Right cardiac atrium (tissue), 5 donors: ENCODE measurements around the gene LITAFD. TPM values are rescaled to one million over a fixed set of nuclear protein-coding genes. Genes with fewer than 3 reads are reported as not detected.
"Not testable (repeated sequence)": the region's sequence is repeated elsewhere in the genome, so short reads cannot be mapped to it uniquely, and the experiment has no call there.

Source experiments
- ATAC-seq, 2 donors: fragments of 200-7000 bp; cut with Tn5 transposase; one replicate each; pipeline versions ENCODE4 v1.8.0 to v1.9.1; 2020; ENCODE audit warnings: moderate library complexity in 2 of 2, mild to moderate bottlenecking in 1 of 2
- DNase-seq, 3 donors: peaks; one replicate each; pipeline ENCODE4 v3.0.0-alpha.2; 2020
- H3K27ac ChIP-seq: one replicate; pipeline ENCODE4 v1.5.1; 2013; ENCODE audit warnings: mild to moderate bottlenecking, low read length, control low read depth, moderate library complexity
- H3K27me3 ChIP-seq: one replicate; pipeline ENCODE4 v1.6.1; 2013; ENCODE audit not compliant: control insufficient read depth, insufficient read depth
- H3K4me1 ChIP-seq: one replicate; pipeline ENCODE4 v1.6.1; 2013; ENCODE audit warnings: low read length; ENCODE audit not compliant: control insufficient read depth, insufficient read depth
- H3K4me3 ChIP-seq: one replicate; pipeline ENCODE4 v1.5.1; 2013; ENCODE audit warnings: low read length, control low read depth
- H3K9me3 ChIP-seq: one replicate; pipeline ENCODE4 v1.6.1; 2013; ENCODE audit warnings: low read length; ENCODE audit not compliant: control insufficient read depth
- WGBS: extraction: QIAGEN DNeasy Blood & Tissue Kit; methylation state at CpG from one replicate; pipeline ENCODE4 v1.1.7; 2013; 5-methylcytosine and 5-hydroxymethylcytosine counted together
- intact Hi-C, 4 donors: fragments of 100-400 bp; cut with DNase I; formaldehyde crosslinking; loops; one replicate each; pipeline versions ENCODE4 v1.11.0 to v1.14.0; 2022 to 2023
- polyA plus RNA-seq: library from polyadenylated mRNA; stranded (reverse); fragments of 200-250 nt; gene quantifications from one replicate; pipeline ENCODE4 v1.2.3, GENCODE V29; 2013
- total RNA-seq, 4 donors: library from RNA; stranded (reverse); fragmentation: NEBNext Ultra II Directional; extraction: Animal tissue kit (Norgen Biotek cat#: 25700); gene quantifications; one replicate each; pipeline ENCODE4 v1.2.1, GENCODE V29; 2021
- donor health status: healthy with polysubstance abuse.
- donor health status: DM: no; HTN: yes; CAD: no.
- donor health status: DM: no; HTN: no; CAD: no.
- donor health status: DM: no; HTN: yes; CAD: no; lungs with severe emphysema.
- donor health status: DM: yes; HTN: yes; CAD: no.

The LITAFD gene
- total and polyA plus RNA-seq, 5 donors, result not detected

DNA sequence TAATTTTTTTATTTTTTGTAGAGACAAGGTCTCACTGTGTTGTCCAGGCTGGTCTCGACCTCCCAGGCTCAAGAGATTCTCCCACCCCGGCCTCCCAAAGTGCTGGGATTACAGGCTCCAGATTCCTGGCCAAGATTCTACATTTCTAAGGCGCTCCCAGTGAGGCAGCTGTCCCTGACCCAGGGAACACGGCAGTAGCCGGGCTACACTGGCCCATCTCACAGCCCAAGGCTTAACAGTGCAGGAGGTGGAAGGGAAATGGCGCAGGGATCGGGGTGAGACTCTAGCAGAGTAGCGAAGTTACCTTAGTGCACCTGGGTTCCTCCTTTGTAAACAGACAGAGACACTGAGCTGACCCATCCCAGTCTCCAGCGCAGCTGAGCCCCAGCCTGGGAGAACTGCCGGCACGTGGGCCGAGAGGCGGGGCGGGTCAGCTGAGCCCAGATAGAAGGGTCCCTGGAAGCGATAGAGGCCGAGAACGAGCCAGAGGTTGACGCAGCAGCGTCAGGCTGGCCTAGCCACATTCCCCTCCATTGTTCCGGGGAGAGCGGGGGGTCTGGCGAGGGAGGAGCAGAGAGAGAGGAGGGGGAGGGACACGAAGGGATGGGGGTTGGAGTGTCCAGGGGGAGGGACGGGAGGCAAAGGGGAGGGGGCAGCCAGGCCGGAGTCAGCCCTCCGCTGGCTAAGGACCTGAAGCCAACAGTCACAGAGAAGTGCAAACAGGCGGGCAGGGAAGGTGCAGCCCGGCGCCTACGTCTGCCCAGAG lies 15.8 kb upstream of the LITAFD start:
- Histone ChIP-seq H3K4me3 (peak overlapping the region; percentile 93), H3K9me3 (no peaks in the 10 kb centered on the region), H3K27ac (peak overlapping the region; percentile 53), H3K4me1 (peaks cover 31% of the 10 kb centered on the region), H3K27me3 (no peaks in the 10 kb centered on the region)
- peak; percentile 11 to 21 for ATAC-seq
- peak; percentile 73 to 89 (median 86) for DNase-seq
- WGBS, result 18% methylated on average over 30 of the region's 30 CpGs
- intact Hi-C loops, result loop anchor here in 1 of 4 donors (10.0 kb wide), 1 partner anchor 72 kb away; the partner anchor contains the start of genes PMM2 and TMEM186

DNA sequence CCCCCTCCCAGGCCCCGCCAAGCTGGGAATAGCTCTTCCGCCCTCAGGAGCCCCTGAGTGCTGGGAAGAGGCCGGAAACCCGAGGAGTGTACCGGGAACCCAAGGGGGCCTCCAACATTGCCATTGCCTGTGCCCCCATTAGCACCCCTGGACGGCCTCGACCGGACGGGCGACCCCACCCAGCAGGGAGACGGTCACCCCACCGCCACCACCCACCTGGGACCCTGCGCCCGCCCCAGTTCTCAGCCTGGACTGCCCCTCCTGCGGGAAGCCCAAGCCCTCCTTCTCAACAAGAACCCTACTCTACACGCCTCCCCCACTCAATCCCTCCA lies 15.3 kb upstream of the LITAFD start:
- peak overlapping the region; percentile 93 for H3K4me3 ChIP-seq
- no peaks in the 10 kb centered on the region for H3K9me3 ChIP-seq
- peak in 1 of 2 donors; percentile 0 for ATAC-seq
- peak overlapping the region; percentile 64 for H3K27ac ChIP-seq
- WGBS, result 9% methylated on average over 16 of the region's 16 CpGs
- peak in 1 of 3 donors; percentile 72 for DNase-seq
- peaks cover 31% of the 10 kb centered on the region for H3K4me1 ChIP-seq
- no peaks in the 10 kb centered on the region for H3K27me3 ChIP-seq
- intact Hi-C loops, result loop anchor here in 1 of 4 donors (10.0 kb wide), 1 partner anchor 72 kb away; the partner anchor contains the start of genes PMM2 and TMEM186

DNA sequence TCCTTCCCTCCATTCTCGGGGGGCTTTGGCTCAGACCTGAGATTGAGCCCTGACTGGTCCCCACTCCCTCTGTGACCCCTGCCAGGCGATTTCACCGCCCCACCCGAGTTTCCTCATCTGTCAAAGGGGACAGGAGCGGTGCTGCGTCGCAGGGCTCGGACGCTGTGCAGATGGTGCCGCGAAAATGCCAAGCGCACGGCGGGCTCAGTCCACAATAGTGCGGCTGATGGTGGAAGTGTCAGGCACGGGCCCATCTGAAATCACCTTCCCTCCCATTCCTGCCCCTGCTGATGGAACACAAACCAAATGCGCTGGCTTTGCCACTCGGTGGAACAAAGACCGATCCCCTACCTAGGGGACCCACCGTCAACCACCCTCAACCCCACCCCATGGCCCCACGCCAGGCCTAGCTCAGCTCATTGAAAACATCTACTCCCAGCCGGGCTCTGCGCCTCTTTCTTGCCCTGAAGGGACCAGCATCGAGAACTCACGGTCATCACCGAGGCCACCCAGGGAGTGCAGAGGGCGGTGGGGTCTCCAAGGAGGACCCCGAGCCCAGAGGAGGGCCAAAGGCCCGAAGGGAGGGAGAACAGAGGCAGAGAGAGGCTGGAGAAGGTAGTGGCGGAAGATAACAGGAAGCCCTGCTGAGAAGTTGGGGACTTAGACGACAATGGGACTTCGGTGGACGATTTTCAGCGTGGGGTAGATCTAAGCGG lies 14.8 kb upstream of the LITAFD start:
- Histone ChIP-seq H3K4me3 (peak overlapping the region; percentile 93), H3K4me1 (peaks cover 26% of the 10 kb centered on the region), H3K9me3 (no peaks in the 10 kb centered on the region), H3K27ac (peak overlapping the region; percentile 64), H3K27me3 (no peaks in the 10 kb centered on the region)
- ATAC-seq (peak in 1 of 2 donors; percentile 1), DNase-seq (peak; percentile 64 to 85 (median 81))
- intact Hi-C loops, result loop anchor here in 1 of 4 donors (10.0 kb wide), 1 partner anchor 73 kb away; the partner anchor contains the start of genes PMM2 and TMEM186
- WGBS, result 4% methylated on average over 35 of the region's 35 CpGs

DNA sequence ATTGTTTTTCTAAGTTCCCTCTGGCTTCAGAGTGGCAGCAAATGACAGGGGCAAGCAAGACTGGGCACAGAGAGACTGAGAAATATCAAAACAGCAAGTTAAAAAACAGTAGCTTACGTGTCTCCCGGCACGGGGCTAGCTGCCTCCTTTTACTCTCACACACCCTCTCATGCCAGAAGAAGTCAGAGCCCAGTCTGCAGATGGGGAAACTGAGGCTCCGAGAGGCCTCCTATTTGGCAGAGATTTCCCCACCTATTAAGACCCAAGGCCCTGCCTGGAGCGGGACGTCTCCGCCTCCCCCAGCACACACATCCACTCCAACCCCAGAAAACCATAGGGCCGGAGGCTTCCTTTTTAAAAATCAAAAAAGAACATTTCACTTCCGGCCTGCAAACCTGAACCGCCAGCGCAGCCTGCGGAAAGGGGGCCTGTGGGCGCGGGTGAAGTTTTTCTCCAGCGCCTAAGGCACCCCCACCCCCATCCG lies 14.2 kb upstream of the LITAFD start:
- intact Hi-C loops, result loop anchor here in 1 of 4 donors (10.0 kb wide), 1 partner anchor 73 kb away; the partner anchor contains the start of genes PMM2 and TMEM186
- ATAC-seq (no peak), DNase-seq (no peak)
- H3K27ac ChIP-seq, result peak overlapping the region; percentile 64
- H3K9me3 ChIP-seq, result no peaks in the 10 kb centered on the region
- WGBS, result under 1% methylated on average over 16 of the region's 16 CpGs
- H3K4me3 ChIP-seq, result peak overlapping the region; percentile 93
- H3K4me1 ChIP-seq, result peaks cover 24% of the 10 kb centered on the region
- H3K27me3 ChIP-seq, result no peaks in the 10 kb centered on the region

DNA sequence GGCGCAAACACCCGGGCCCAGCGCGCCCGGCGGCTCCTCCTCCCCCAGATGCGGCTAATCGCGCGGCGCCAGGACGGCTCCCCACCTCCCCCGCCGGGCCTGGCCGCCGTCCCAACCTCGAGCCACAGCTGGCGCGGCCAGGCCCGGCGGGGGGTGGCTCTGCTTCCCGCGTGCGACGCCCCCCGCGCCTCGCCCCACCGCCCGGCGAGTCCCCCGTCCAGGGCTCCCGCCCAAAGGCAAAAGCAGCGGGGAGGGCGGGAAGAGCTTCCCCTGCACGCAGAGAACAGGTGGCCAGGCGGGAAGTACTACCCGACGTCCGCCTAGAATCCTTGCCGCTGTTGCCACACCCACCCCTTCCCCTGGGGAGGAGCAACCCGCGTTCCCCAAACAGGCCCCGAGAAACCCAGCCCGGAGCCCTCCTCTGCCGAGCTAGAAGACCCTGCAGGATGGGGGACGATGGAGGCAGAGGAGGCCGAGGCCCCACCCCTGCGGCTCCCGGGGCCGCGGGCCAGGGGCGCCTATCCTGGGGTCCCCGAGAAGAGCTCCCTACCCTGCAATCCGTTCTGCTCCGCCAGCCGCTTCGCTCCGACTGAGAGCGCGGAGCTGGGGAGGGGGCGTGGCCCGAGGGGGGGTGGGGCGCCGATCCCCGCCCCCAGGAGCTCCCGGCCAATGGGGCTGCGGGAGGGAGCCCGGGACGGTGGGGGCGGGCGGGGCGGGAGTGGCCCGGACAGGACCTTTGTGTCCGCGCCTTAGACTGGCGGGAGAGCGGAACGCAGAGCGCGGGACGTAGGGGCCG lies 13.5 kb upstream of the LITAFD start, which contains the start of gene CARHSP1:
Gene CARHSP1 (minus strand): TSS at position 591 of the 796 bp plus-strand sequence. CDS start 9,678 bp downstream, outside the sequence.
- no peaks in the 10 kb centered on the region for H3K27me3 ChIP-seq
- peaks cover 19% of the 10 kb centered on the region for H3K4me1 ChIP-seq
- peak; percentile 88 to 93 for ATAC-seq
- peak within 1 kb of the TSS; percentile 94 for H3K27ac ChIP-seq
- H3K4me3 ChIP-seq, result peak within 1 kb of the TSS; percentile 93
- WGBS, result under 1% methylated on average over 83 of the region's 83 CpGs
- no peaks in the 10 kb centered on the region for H3K9me3 ChIP-seq
- intact Hi-C loops, result loop anchor here in 1 of 4 donors (10.0 kb wide), 1 partner anchor 74 kb away; the partner anchor contains the start of genes PMM2 and TMEM186
- DNase-seq, result peak; percentile 88 to 95 (median 94)

DNA sequence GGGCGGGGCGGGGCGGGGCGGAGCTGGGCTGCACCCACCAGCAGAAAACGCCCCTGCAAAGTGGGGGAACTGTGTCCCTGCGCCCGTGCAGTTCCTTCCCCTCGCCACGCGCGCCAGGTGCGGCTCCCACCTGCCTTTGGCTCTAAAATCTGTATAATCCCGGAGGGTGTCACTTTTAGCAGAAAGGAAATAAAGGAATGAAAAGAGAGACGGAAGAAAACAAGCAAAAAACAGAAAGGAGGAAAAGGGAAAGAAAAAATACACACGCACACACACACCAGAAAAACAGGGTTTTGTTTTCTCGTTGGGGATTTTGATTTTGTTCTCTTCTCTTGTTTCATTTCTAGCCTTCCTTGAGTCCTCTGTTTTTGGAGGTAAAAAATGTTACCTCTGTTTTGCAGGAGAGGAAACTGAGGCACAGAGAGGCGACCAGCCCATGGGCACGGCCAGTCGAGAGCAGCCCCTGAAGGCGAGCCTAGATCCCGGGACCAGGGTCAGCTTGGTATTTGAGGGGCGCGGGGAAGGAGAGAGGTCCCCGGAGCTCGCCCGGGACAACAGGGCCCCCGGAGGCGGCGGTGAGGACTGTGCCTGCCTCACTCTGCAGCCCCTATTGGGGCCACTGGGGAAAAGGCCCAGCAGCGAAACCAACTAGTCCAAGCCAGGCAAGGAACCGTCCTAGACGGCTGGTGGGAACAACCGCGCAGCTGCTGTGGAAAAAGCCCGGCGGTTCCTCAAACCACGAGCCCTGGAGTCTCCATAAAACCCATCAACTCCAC lies 12.8 kb upstream of the LITAFD start:
- intact Hi-C loops, result loop anchor here in 1 of 4 donors (10.0 kb wide), 1 partner anchor 75 kb away; the partner anchor contains the start of genes PMM2 and TMEM186
- Histone ChIP-seq H3K4me3 (peak overlapping the region; percentile 93), H3K27me3 (no peaks in the 10 kb centered on the region), H3K9me3 (no peaks in the 10 kb centered on the region), H3K4me1 (peaks cover 11% of the 10 kb centered on the region), H3K27ac (no peak overlapping the region)
- WGBS, result 27% methylated on average over 37 of the region's 37 CpGs
- ATAC-seq (no peak), DNase-seq (peak in 1 of 3 donors; percentile 58)

DNA sequence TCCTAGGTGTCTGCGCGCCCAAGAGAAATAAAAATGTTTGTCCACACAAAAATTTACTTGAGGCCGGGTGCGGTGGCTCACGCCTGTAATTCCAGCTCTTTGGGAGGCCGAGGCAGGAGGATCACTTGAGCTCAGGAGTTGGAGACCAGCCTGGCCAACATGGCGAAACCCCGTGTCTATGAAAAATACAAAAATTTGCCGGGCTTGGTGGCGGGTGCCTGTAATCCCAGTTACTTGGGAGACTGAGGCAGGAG lies 12.2 kb upstream of the LITAFD start:
- H3K27ac ChIP-seq, ATAC-seq, H3K4me3 ChIP-seq, H3K9me3 ChIP-seq, H3K4me1 ChIP-seq, H3K27me3 ChIP-seq, DNase-seq: not testable (repeated sequence)
- intact Hi-C loops, result loop anchor here in 1 of 4 donors (10.0 kb wide), 2 partner anchors 75 to 205 kb away; partner anchors contain the start of genes PMM2 and TMEM186
- 99% methylated on average over 10 of the region's 10 CpGs for WGBS

DNA sequence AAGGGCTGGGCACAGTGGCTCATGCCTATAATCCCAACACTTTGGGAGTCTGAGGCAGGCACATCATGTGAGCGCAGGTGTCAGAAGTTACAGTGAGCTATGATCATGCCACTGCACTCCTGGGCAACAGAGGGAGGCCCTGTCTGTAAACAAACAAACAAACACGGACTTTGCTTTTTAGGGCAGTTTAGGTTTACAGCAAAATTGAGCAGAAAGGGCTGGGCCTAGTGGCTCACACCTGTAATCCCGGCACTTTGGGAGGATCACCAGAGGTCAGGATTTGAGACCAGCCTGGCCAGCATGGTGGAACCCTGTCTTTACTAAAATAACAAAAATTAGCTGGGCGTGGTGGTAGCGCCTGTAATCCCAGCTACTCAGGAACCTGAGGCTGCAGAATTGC lies 10.1 kb upstream of the LITAFD start:
- Histone ChIP-seq H3K27me3 (no peaks in the 10 kb centered on the region), H3K4me3 (no peak overlapping the region), H3K27ac (no peak overlapping the region), H3K4me1 (peaks cover 2% of the 10 kb centered on the region), H3K9me3 (no peaks in the 10 kb centered on the region)
- DNase-seq (peak in 1 of 3 donors; percentile 4), ATAC-seq (no peak)
- 95% methylated on average over 5 of the region's 5 CpGs for WGBS
- intact Hi-C loops, result loop anchor here in 1 of 4 donors (10.0 kb wide), 1 partner anchor 207 kb away; no protein-coding TSS in a partner anchor

DNA sequence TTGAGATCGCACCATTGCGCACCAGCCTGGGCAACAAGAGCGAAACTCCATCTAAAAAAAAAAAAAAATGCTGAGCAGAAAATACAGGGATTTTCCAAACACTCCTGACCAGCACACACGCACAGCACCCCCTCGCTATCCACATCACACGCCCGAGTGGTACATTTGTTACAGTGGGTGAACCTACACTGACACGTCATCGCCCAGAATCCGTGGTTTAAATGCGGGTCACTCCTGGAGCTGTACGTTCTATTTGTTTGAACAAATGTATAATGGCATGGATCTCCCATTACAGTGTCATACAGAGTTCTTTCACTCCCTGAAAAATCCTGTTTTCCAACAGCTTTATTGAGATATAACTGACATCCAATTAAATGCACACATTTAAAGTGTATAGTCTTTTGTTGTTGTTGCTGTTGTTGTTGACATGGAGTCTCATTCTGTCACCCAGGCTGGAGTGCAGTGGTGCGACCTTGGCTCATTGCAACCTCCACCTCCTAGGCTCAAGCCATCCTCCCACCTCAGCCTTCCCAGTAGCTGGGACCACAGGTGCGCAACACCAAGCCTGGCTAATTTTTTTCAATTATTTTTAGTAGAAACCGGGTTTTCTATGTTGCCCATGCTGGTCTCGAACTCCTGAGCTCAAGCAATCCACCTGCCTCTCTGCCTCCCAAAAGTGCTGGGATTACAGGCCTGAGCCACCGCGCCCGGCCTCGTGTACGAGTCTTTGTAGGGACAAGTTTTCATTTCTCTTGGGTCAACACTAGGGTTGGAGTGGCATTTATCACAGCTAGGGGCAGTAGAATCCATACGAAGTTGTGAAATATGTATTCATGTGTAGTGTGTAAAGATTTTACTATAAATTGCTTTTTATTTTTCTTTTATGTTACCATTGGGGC lies 8.9 kb upstream of the LITAFD start:
- ATAC-seq, result no peak
- WGBS, result 86% methylated on average over 22 of the region's 22 CpGs

More for the DNA sequence above, 8.9 kb upstream of the LITAFD start:
- Histone ChIP-seq H3K4me3 (no peak overlapping the region), H3K9me3 (no peaks in the 10 kb centered on the region), H3K4me1 (peaks cover 2% of the 10 kb centered on the region), H3K27me3 (no peaks in the 10 kb centered on the region), H3K27ac (no peak overlapping the region)
- peak in 1 of 3 donors; percentile 20 for DNase-seq
- intact Hi-C loops, result loop anchor here in 1 of 4 donors (10.0 kb wide), 1 partner anchor 208 kb away; no protein-coding TSS in a partner anchor
